Pulmonary artery endothelial cell (primary cell): Measurements from ENCODE around the gene KRTCAP2. TPM values are rescaled to one million over a fixed set of nuclear protein-coding genes. Genes with fewer than 3 reads are reported as not detected.
"Not testable (repeated sequence)": the region's sequence is repeated elsewhere in the genome, so short reads cannot be mapped to it uniquely, and the experiment has no call there.

ENCODE experiments used
- DNase-seq: peaks from one replicate; pipeline ENCODE4 v3.0.0-alpha.2; 2011; ENCODE audit warnings: low read depth, low spot score
- total RNA-seq: library from RNA; depleted of rRNA; stranded (reverse); fragments of >200 nt; gene quantifications from 2 replicates; pipeline ENCODE4 v1.2.3, GENCODE V29; 2014

Gene KRTCAP2
- total RNA-seq = 117 and 121 TPM in 2 replicates

- DNase-seq = peak; percentile 85
Measured at GRCh38 chr1:155172732-155173477, at the start of gene KRTCAP2. Gene KRTCAP2 (minus strand): TSS chr1:155173304. CDS start chr1:155173224, 80 bp downstream.

- not testable (repeated sequence) for DNase-seq
Measured at GRCh38 chr1:155220211-155220965, 47.3 kb upstream of the KRTCAP2 start.

GRCh38 chr1:155219592-155220031 lies 46.5 kb upstream of the KRTCAP2 start:
- no peak for DNase-seq

GRCh38 chr1:155218854-155219591 lies 45.9 kb upstream of the KRTCAP2 start:
- no peak for DNase-seq

GRCh38 chr1:155214702-155215101 lies 41.6 kb upstream of the KRTCAP2 start:
- DNase-seq = not testable (repeated sequence)

- not testable (repeated sequence) for DNase-seq
Measured at GRCh38 chr1:155212051-155212440, 38.9 kb upstream of the KRTCAP2 start.

GRCh38 chr1:155211381-155212050 lies 38.4 kb upstream of the KRTCAP2 start:
- DNase-seq = not testable (repeated sequence)

- no peak for DNase-seq
Measured at GRCh38 chr1:155210314-155211104, 37.4 kb upstream of the KRTCAP2 start.

- no peak for DNase-seq
Measured at GRCh38 chr1:155209312-155209721, 36.2 kb upstream of the KRTCAP2 start.

GRCh38 chr1:155208541-155209311 lies 35.6 kb upstream of the KRTCAP2 start, which contains the start of gene MTX1:
Gene MTX1 (plus strand): TSS chr1:155208695. CDS start chr1:155208805, 110 bp downstream.
- no peak for DNase-seq

- no peak for DNase-seq
Measured at GRCh38 chr1:155207806-155208540, 34.9 kb upstream of the KRTCAP2 start, which contains the start of gene THBS3. Gene THBS3 (minus strand): TSS chr1:155207897. CDS start chr1:155207876, 21 bp downstream.

- peak; percentile 43 for DNase-seq
Measured at GRCh38 chr1:155206891-155207805, 34.0 kb upstream of the KRTCAP2 start.

GRCh38 chr1:155205969-155206593 lies 33.0 kb upstream of the KRTCAP2 start:
- no peak for DNase-seq

- no peak for DNase-seq
Measured at GRCh38 chr1:155205035-155205434, 31.9 kb upstream of the KRTCAP2 start.

GRCh38 chr1:155202731-155203515 lies 29.8 kb upstream of the KRTCAP2 start:
- no peak for DNase-seq

- no peak for DNase-seq
Measured at GRCh38 chr1:155202198-155202597, 29.1 kb upstream of the KRTCAP2 start.
